Fibroblast of the aortic adventitia (primary cell): ENCODE measurements around the gene MFSD6. TPM values are rescaled to one million over a fixed set of nuclear protein-coding genes. Genes with fewer than 3 reads are reported as not detected.

ENCODE experiments used
- DNase-seq: peaks from one replicate; pipeline ENCODE4 v3.0.0-alpha.2; 2010; ENCODE audit warnings: low read depth
- H3K4me3 ChIP-seq: 2 replicates; pipeline ENCODE4 v1.5.1; 2011; ENCODE audit warnings: low read depth, mild to moderate bottlenecking, control low read depth, low read length, moderate library complexity
- total RNA-seq: library from RNA; depleted of rRNA; stranded (reverse); fragments of >200 nt; gene quantifications from 2 replicates; pipeline ENCODE4 v1.2.3, GENCODE V29; 2012; ENCODE audit warnings: low replicate concordance
- TF ChIP-seq, protein P1 (sequence below): IDR thresholded peaks from 2 replicates; pipeline ENCODE4 v1.5.1; 2011; ENCODE audit warnings: mild to moderate bottlenecking, low read length, control low read depth, inconsistent platforms; ENCODE audit not compliant: insufficient read depth

Gene MFSD6
- total RNA-seq, 1 donor, result 8.0 TPM

- DNase-seq, result no peak
- TF ChIP-seq, protein P1, sequence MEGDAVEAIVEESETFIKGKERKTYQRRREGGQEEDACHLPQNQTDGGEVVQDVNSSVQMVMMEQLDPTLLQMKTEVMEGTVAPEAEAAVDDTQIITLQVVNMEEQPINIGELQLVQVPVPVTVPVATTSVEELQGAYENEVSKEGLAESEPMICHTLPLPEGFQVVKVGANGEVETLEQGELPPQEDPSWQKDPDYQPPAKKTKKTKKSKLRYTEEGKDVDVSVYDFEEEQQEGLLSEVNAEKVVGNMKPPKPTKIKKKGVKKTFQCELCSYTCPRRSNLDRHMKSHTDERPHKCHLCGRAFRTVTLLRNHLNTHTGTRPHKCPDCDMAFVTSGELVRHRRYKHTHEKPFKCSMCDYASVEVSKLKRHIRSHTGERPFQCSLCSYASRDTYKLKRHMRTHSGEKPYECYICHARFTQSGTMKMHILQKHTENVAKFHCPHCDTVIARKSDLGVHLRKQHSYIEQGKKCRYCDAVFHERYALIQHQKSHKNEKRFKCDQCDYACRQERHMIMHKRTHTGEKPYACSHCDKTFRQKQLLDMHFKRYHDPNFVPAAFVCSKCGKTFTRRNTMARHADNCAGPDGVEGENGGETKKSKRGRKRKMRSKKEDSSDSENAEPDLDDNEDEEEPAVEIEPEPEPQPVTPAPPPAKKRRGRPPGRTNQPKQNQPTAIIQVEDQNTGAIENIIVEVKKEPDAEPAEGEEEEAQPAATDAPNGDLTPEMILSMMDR, result no peak
- H3K4me3 ChIP-seq, result peak overlapping the region; percentile 70
Measured at GRCh38 chr2:190535121-190535439, 126.9 kb downstream of the MFSD6 start.

- TF ChIP-seq, protein P1, result no peak
- H3K4me3 ChIP-seq, result peak overlapping the region; percentile 3
- DNase-seq, result no peak
Measured at GRCh38 chr2:190535586-190535985, 127.4 kb downstream of the MFSD6 start.

DNA sequence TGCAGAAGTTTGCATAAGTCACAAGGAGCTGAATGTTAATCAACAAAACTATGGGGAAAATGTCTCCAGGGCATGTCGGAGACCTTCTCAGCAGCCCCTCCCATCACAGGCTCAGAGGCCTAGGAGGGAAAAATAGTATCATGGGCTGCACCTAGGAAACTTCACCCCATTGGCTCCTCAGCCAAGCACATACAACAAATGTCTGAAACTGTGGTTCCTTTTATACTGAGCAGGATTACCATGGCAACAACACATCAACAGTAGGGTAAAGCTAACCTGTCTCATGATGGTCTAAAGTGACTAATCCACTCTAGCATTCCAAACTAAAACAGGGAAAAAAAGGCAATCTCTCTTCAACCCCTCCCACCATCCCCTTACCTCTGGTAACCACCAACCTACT is 129.6 kb downstream of the MFSD6 start:
- no peak for DNase-seq
- H3K4me3 ChIP-seq, result no peak overlapping the region
- TF ChIP-seq, protein P1, result no peak

- DNase-seq, result no peak
- H3K4me3 ChIP-seq, result no peak overlapping the region
- TF ChIP-seq, protein P1, result no peak
Measured at GRCh38 chr2:190538201-190538600, 130.0 kb downstream of the MFSD6 start.

GRCh38 chr2:190540048-190540447 is 131.9 kb downstream of the MFSD6 start:
- no peak overlapping the region for H3K4me3 ChIP-seq
- TF ChIP-seq, protein P1, result no peak
- no peak for DNase-seq

- no peak overlapping the region for H3K4me3 ChIP-seq
- DNase-seq, result no peak
- TF ChIP-seq, protein P1, result no peak
Measured at GRCh38 chr2:190545093-190545492, 136.9 kb downstream of the MFSD6 start.
